Panc1 (cell line): ENCODE data around the gene DOK7. TPM values are rescaled to one million over a fixed set of nuclear protein-coding genes. Genes with fewer than 3 reads are reported as not detected.

Experiments used
- ATAC-seq: fragments of 200-7000 bp; cut with Tn5 transposase; 2 replicates; pipeline ENCODE4 v1.9.1; 2020; ENCODE audit warnings: mild to moderate bottlenecking, moderate library complexity
- BruUV-seq: library from RNA; stranded (reverse); fragments of 400-500 nt; replicated peaks from 2 replicates; lab custom pipeline; 2021; lab: Mats Ljungman, UMichigan
- CTCF ChIA-PET: fragments of 300-600 bp; sonication (Branson Sonifier 250); formaldehyde crosslinking; loops from one replicate; lab custom pipeline; 2022; ENCODE audit warnings: antibody characterized with exemption; lab: Charles Lee
- POLR2A ChIA-PET: fragments of 300-600 bp; sonication (Branson Sonifier 250); formaldehyde crosslinking; loops from one replicate; lab custom pipeline; 2022; ENCODE audit warnings: antibody characterized with exemption; lab: Charles Lee
- DNase-seq: peaks from one replicate; pipeline ENCODE4 v3.0.0-alpha.2; 2010; ENCODE audit warnings: low read depth, low spot score
- H3K27ac ChIP-seq: 2 replicates; pipeline ENCODE4 v1.5.1; 2011; ENCODE audit warnings: mild to moderate bottlenecking, low read length, inconsistent platforms
- H3K27me3 ChIP-seq: fragments of 200-500 bp; sonication (Bioruptor generic); 2 replicates; pipeline ENCODE4 v1.6.0; 2014; ENCODE audit warnings: low read length, inconsistent platforms; ENCODE audit not compliant: control insufficient read depth, insufficient read depth
- H3K36me3 ChIP-seq: fragments of 200-500 bp; sonication (Bioruptor generic); 2 replicates; pipeline ENCODE4 v1.5.1; 2014; ENCODE audit warnings: inconsistent platforms, mild to moderate bottlenecking, low read length, moderate library complexity; ENCODE audit not compliant: control insufficient read depth, insufficient read depth
- H3K4me1 ChIP-seq: 2 replicates; pipeline ENCODE4 v1.5.1; 2011; ENCODE audit warnings: inconsistent platforms, mild to moderate bottlenecking, low read length, moderate library complexity; ENCODE audit not compliant: control insufficient read depth, insufficient read depth
- H3K4me3 ChIP-seq, 2 experiments: 2 replicates each; pipeline ENCODE4 v1.5.1; 2011 to 2012; ENCODE audit warnings: low read depth in 2 of 2, low read length in 2 of 2, mild to moderate bottlenecking in 2 of 2, inconsistent platforms in 1 of 2, moderate library complexity in 1 of 2
- H3K9me3 ChIP-seq: fragments of 200-500 bp; sonication (Bioruptor generic); 2 replicates; pipeline ENCODE4 v1.5.1; 2014; ENCODE audit warnings: low read depth, mild to moderate bottlenecking, inconsistent platforms, low read length, moderate library complexity; ENCODE audit not compliant: control insufficient read depth, insufficient read depth
- CTCF ChIP-seq: fragments of 450-650 bp; IDR thresholded peaks from 2 replicates; pipeline ENCODE4 v1.5.1; 2017; ENCODE audit warnings: mild to moderate bottlenecking
- POLR2AphosphoS5 ChIP-seq: IDR thresholded peaks from 2 replicates; pipeline ENCODE4 v1.6.1; 2012; ENCODE audit warnings: mild to moderate bottlenecking, low read depth, low read length, moderate library complexity
- REST ChIP-seq, 2 experiments: IDR thresholded peaks; 2 replicates each; pipeline ENCODE4 v1.6.1; 2011 to 2012; ENCODE audit warnings: low read depth in 2 of 2, control low read depth in 1 of 2, low read length in 1 of 2, mild to moderate bottlenecking in 1 of 2, moderate library complexity in 1 of 2; ENCODE audit not compliant: insufficient read depth in 1 of 2
- SIN3A ChIP-seq: IDR thresholded peaks from 2 replicates; pipeline ENCODE4 v1.6.1; 2012; ENCODE audit warnings: low read depth, mild to moderate bottlenecking, low read length, moderate library complexity, borderline replicate concordance; ENCODE audit not compliant: insufficient read depth
- TCF7L2 ChIP-seq: IDR thresholded peaks from 2 replicates; pipeline ENCODE4 v1.6.1; 2011; ENCODE audit warnings: mild to moderate bottlenecking, low read depth, low read length, inconsistent platforms
- in situ Hi-C: cut with HindIII; loops from 2 replicates; pipeline ENCODE4 v1.10.0; 2016; ENCODE audit warnings: low sequenced_read_pairs, low pct_unique_long_range_greater_than_20kb
- intact Hi-C: fragments of 100-400 bp; cut with micrococcal nuclease; formaldehyde crosslinking; loops from one replicate; pipeline ENCODE4 v1.10.0; 2022; ENCODE audit not compliant: unreplicated experiment
- total RNA-seq: library from RNA; stranded (reverse); gene quantifications from one replicate; pipeline ENCODE4 v1.2.1, GENCODE V29; 2021; ENCODE audit not compliant: unreplicated experiment

Gene DOK7
- total RNA-seq, 1 experiment from 2014 or later = 2.4 TPM

- no peaks in the 10 kb centered on the region for H3K36me3 ChIP-seq
- no peak for ATAC-seq
- in situ Hi-C loops = no loop called here
- DNase-seq = no peak
- no peak overlapping the region for H3K4me3 ChIP-seq
- BruUV-seq = no TSS peak
- no peaks in the 10 kb centered on the region; the same call in 1 of the 2 replicates for H3K4me1 ChIP-seq
- H3K27me3 ChIP-seq = no peaks in the 10 kb centered on the region
- ChIA-PET POLR2A (no interaction called here), CTCF (interaction anchor here (1.1 kb wide), 1 partner anchor 37 kb away, joined by 3 read pairs; no protein-coding TSS in a partner anchor)
- no peaks in the 10 kb centered on the region for H3K9me3 ChIP-seq
- H3K27ac ChIP-seq = no peak overlapping the region
- intact Hi-C loops = loop anchor here (5.0 kb wide), 2 partner anchors 97 to 237 kb away; no protein-coding TSS in a partner anchor
- TF ChIP-seq SIN3A (no peak), CTCF (peak; percentile 59)
Observed at GRCh38 chr4:3443750-3444309, 19.3 kb upstream of the DOK7 start.

GRCh38 chr4:3444351-3445110 lies 18.6 kb upstream of the DOK7 start:
- ATAC-seq (no peak), DNase-seq (no peak)
- no peaks in the 10 kb centered on the region; the same call in 1 of the 2 replicates for H3K4me1 ChIP-seq
- no peak overlapping the region for H3K27ac ChIP-seq
- CTCF ChIA-PET = interaction anchor here (0.6 to 1.1 kb wide), 3 partner anchors 36 to 255 kb away, joined by 3 read pairs; no protein-coding TSS in a partner anchor
- intact Hi-C loops (loop anchor here (5.0 kb wide), 2 partner anchors 97 to 237 kb away; no protein-coding TSS in a partner anchor), in situ Hi-C loops (no loop called here)
- BruUV-seq = no TSS peak
- no peak overlapping the region for H3K4me3 ChIP-seq
- no peaks in the 10 kb centered on the region for H3K9me3 ChIP-seq
- TF ChIP-seq CTCF (no peak), REST (IDR thresholded peaks at IDR 0.05; ENCODE audit: insufficient read depth in 1 of 2, low read depth in 2 of 2, low read length in 1 of 2) (no peak), SIN3A (no peak), POLR2AphosphoS5 (no peak), TCF7L2 (no peak)
- H3K27me3 ChIP-seq = no peaks in the 10 kb centered on the region
- POLR2A ChIA-PET = no interaction called here
- no peaks in the 10 kb centered on the region for H3K36me3 ChIP-seq
